ENCODE data around the gene TWSG1.

GRCh38 chr18:9401176-9401575 lies 66.6 kb downstream of the TWSG1 start:
- TF ChIP-seq CTCF (IDR thresholded peaks at IDR 0.05) (no peak), POLR2A (IDR thresholded peaks at IDR 0.05) (no peak)

Data from esophagus squamous epithelium (tissue), 4 donors.